B cell (primary cell): Measurements from ENCODE around the gene CCDC85C. TPM values are rescaled to one million over a fixed set of nuclear protein-coding genes. Genes with fewer than 3 reads are reported as not detected.

Source experiments
- ATAC-seq: fragments of 200-7000 bp; cut with Tn5 transposase; one replicate; pipeline ENCODE4 v1.10.0; 2021; ENCODE audit warnings: low read depth, mild to moderate bottlenecking, moderate number of reproducible peaks, moderate library complexity
- CTCF ChIA-PET: fragments of 350-600 bp; sonication (Branson Sonifier 250); formaldehyde crosslinking; loops from one replicate; lab custom pipeline; 2021; ENCODE audit warnings: antibody characterized with exemption, inconsistent platforms; lab: Charles Lee
- POLR2A ChIA-PET: fragments of 350-600 bp; sonication (Branson Sonifier 250); formaldehyde crosslinking; loops from one replicate; lab custom pipeline; 2021; ENCODE audit warnings: antibody characterized with exemption; lab: Charles Lee
- DNase-seq: peaks from one replicate; pipeline ENCODE4 v3.0.0; 2013
- H2AFZ ChIP-seq: 2 replicates; pipeline ENCODE4 v1.6.1; 2012; ENCODE audit warnings: mild to moderate bottlenecking, low read depth, low read length; ENCODE audit not compliant: insufficient read depth, poor library complexity, severe bottlenecking
- H3K27ac ChIP-seq, 2 donors: 1 replicate in 1 of 2; 2 replicates in 1 of 2; pipeline ENCODE4 v1.5.1; 2012 to 2013; ENCODE audit warnings: low read length in 2 of 2, mild to moderate bottlenecking in 2 of 2, moderate library complexity in 1 of 2
- H3K27me3 ChIP-seq, 4 experiments: fragments of 200-600 bp in 1 of 4; sonication (generic) in 1 of 4; replicated peaks in 1 of 4; 1 replicate in 2 of 4; 2 replicates in 2 of 4; pipeline versions ENCODE4 v1.6.1 to v1.7.0; 2013 to 2016; ENCODE audit warnings: low read length in 3 of 4, mild to moderate bottlenecking in 2 of 4, mixed read lengths in 1 of 4, moderate library complexity in 1 of 4; ENCODE audit not compliant: insufficient read depth in 4 of 4, control insufficient read depth in 3 of 4; ENCODE audit errors: control extremely low read depth in 1 of 4
- H3K36me3 ChIP-seq, 2 experiments: replicated peaks in 1 of 2; 1 replicate in 1 of 2; 2 replicates in 1 of 2; pipeline versions ENCODE4 v1.6.1 to v1.7.1; 2013; ENCODE audit warnings: low read length in 1 of 2; ENCODE audit not compliant: insufficient read depth in 2 of 2, control insufficient read depth in 1 of 2; ENCODE audit errors: control extremely low read depth in 1 of 2, extremely low read depth in 1 of 2
- H3K4me1 ChIP-seq, 2 donors: fragments of 200-600 bp in 1 of 2; sonication (generic) in 1 of 2; 1 replicate in 1 of 2; 2 replicates in 1 of 2; pipeline versions ENCODE4 v1.5.1 to v1.6.1; 2013 to 2017; ENCODE audit warnings: low read length in 2 of 2; ENCODE audit not compliant: control insufficient read depth in 2 of 2, insufficient read depth in 2 of 2
- H3K4me2 ChIP-seq: replicated peaks from 2 replicates; pipeline ENCODE3; 2012; ENCODE audit warnings: mild to moderate bottlenecking, low read depth, low read length; ENCODE audit not compliant: poor library complexity, severe bottlenecking
- H3K4me3 ChIP-seq, 5 experiments: fragments of 200-600 bp in 1 of 5; sonication (generic) in 1 of 5; 1 replicate in 3 of 5; 2 replicates in 2 of 5; pipeline versions ENCODE4 v1.5.1 to v1.7.0; 2011 to 2016; ENCODE audit warnings: low read length in 4 of 5, mild to moderate bottlenecking in 4 of 5, low read depth in 2 of 5, control low read depth in 1 of 5, moderate library complexity in 1 of 5; ENCODE audit not compliant: insufficient read depth in 1 of 5; ENCODE audit errors: control extremely low read depth in 1 of 5, extremely low read depth in 1 of 5
- H3K79me2 ChIP-seq: fragments of 200-600 bp; sonication (generic); one replicate; pipeline ENCODE4 v1.6.0; 2016; ENCODE audit warnings: low read length; ENCODE audit not compliant: control insufficient read depth, insufficient read depth
- H3K9ac ChIP-seq: fragments of 200-600 bp; sonication (generic); 2 replicates; pipeline ENCODE4 v1.6.1; 2017; ENCODE audit warnings: mild to moderate bottlenecking, low read length, moderate library complexity
- H3K9me3 ChIP-seq, 3 donors: one replicate each; pipeline versions ENCODE4 v1.6.1 to v1.7.1; 2013; ENCODE audit warnings: low read length in 2 of 3; ENCODE audit not compliant: control insufficient read depth in 2 of 3, insufficient read depth in 1 of 3; ENCODE audit errors: control extremely low read depth in 1 of 3
- H4K20me1 ChIP-seq: 2 replicates; pipeline ENCODE4 v1.6.0; 2012; ENCODE audit warnings: mild to moderate bottlenecking, low read length; ENCODE audit not compliant: insufficient read depth, control insufficient read depth, poor library complexity, severe bottlenecking
- H3K27ac Mint-ChIP-seq: one replicate; pipeline ENCODE4 v1.8.0; 2021; ENCODE audit warnings: mixed read lengths
- H3K27me3 Mint-ChIP-seq: one replicate; pipeline ENCODE4 v1.8.0; 2021; ENCODE audit warnings: mixed read lengths
- H3K4me1 Mint-ChIP-seq: one replicate; pipeline ENCODE4 v1.8.0; 2021; ENCODE audit warnings: mixed read lengths
- H3K4me3 Mint-ChIP-seq: one replicate; pipeline ENCODE4 v1.8.0; 2021; ENCODE audit warnings: mixed read lengths
- H3K9me3 Mint-ChIP-seq: one replicate; pipeline ENCODE4 v1.8.0; 2022; ENCODE audit warnings: mixed read lengths; ENCODE audit not compliant: insufficient read depth
- CTCF ChIP-seq: fragments of 200-600 bp; IDR thresholded peaks from one replicate; pipeline ENCODE4 v1.8.0; 2022; ENCODE audit warnings: antibody characterized with exemption, mild to moderate bottlenecking
- EZH2 ChIP-seq: IDR thresholded peaks from 2 replicates; pipeline ENCODE4 v1.6.1; 2012; ENCODE audit warnings: borderline replicate concordance, low read depth, mild to moderate bottlenecking, moderate library complexity, low read length; ENCODE audit not compliant: insufficient read depth, poor library complexity, severe bottlenecking
- WGBS: methylation state at CpG from one replicate; pipeline ENCODE4 v1.1.5; 2013; ENCODE audit warnings: missing lambda C conversion rate; ENCODE audit not compliant: insufficient coverage; 5-methylcytosine and 5-hydroxymethylcytosine counted together
- intact Hi-C: fragments of 100-400 bp; cut with micrococcal nuclease; formaldehyde crosslinking; loops from one replicate; pipeline ENCODE4 v1.10.0; 2022
- polyA plus RNA-seq: library from polyadenylated mRNA; depleted of rRNA; stranded (reverse); fragments of >200 nt; gene quantifications from 2 replicates; pipeline ENCODE4 v1.2.3, GENCODE V29; 2012
- total RNA-seq, 2 donors: library from RNA; stranded (reverse); fragments of 120-200 nt in 1 of 2; gene quantifications; 1 replicate in 1 of 2; 2 replicates in 1 of 2; pipeline versions ENCODE4 v1.2.3 to v1.2.4, GENCODE V29; 2013 to 2022

Gene CCDC85C
- total and polyA plus RNA-seq, 2 donors (not counting 1 experiment from before 2014, with no cell fraction given): 0.52 to 2.7 TPM

- peaks cover 47% of the 10 kb centered on the region for H3K27me3 Mint-ChIP-seq
- H3K27me3 ChIP-seq: peaks cover 0 to 11% (median 3%) of the 10 kb centered on the region in 4 experiments
- intact Hi-C loops: no loop called here
- no peaks in the 10 kb centered on the region for H3K36me3 ChIP-seq
- H3K9me3 ChIP-seq: peaks cover 0 to 2% (median 0%) of the 10 kb centered on the region in 3 donors
- H3K4me1 Mint-ChIP-seq: no peaks in the 10 kb centered on the region
- DNase-seq: no peak
- H3K9ac ChIP-seq: no peak overlapping the region
- H3K27ac Mint-ChIP-seq: no peak overlapping the region
- H4K20me1 ChIP-seq: no peaks in the 10 kb centered on the region
- ATAC-seq: no peak
- H3K27ac ChIP-seq: no peak overlapping the region
- no peaks in the 10 kb centered on the region for H3K4me1 ChIP-seq
- H3K4me3 Mint-ChIP-seq: no peak overlapping the region
- H3K9me3 Mint-ChIP-seq: peaks cover 3% of the 10 kb centered on the region
- no peak overlapping the region for H2AFZ ChIP-seq
- H3K4me3 ChIP-seq: no peak overlapping the region
- no peaks in the 10 kb centered on the region for H3K79me2 ChIP-seq
- 93% methylated on average over 31 of the region's 32 CpGs for WGBS
- no peak overlapping the region for H3K4me2 ChIP-seq
- no peak for TF ChIP-seq EZH2
- no peak for TF ChIP-seq CTCF
- ChIA-PET CTCF (no interaction called here), POLR2A (no interaction called here)
These were observed 48.1 kb upstream of the CCDC85C start for GRCh38 chr14:99651953-99652746.

GRCh38 chr14:99650189-99650588, 46.2 kb upstream of the CCDC85C start:
- no peak overlapping the region for H3K27ac ChIP-seq
- peaks cover 3% of the 10 kb centered on the region in 2 donors for H3K4me1 ChIP-seq
- H3K9me3 ChIP-seq: peaks cover 0 to 6% (median 0%) of the 10 kb centered on the region in 3 donors
- intact Hi-C loops: no loop called here
- H3K4me3 ChIP-seq: no peak overlapping the region
- H4K20me1 ChIP-seq: no peaks in the 10 kb centered on the region
- H3K36me3 ChIP-seq: no peaks in the 10 kb centered on the region
- no peak overlapping the region for H3K4me2 ChIP-seq
- Mint-ChIP-seq H3K27me3 (peaks cover 35% of the 10 kb centered on the region), H3K27ac (no peak overlapping the region), H3K4me3 (no peak overlapping the region), H3K4me1 (peaks cover 2% of the 10 kb centered on the region), H3K9me3 (peaks cover 3% of the 10 kb centered on the region)
- no peak overlapping the region for H3K9ac ChIP-seq
- WGBS: 93% methylated on average over 7 of the region's 9 CpGs
- no peak overlapping the region for H2AFZ ChIP-seq
- CTCF ChIA-PET: no interaction called here
- ATAC-seq (no peak), DNase-seq (no peak)
- no peaks in the 10 kb centered on the region for H3K79me2 ChIP-seq
- H3K27me3 ChIP-seq: peaks cover 0 to 23% (median 5%) of the 10 kb centered on the region in 4 experiments
- POLR2A ChIA-PET: no interaction called here
- TF ChIP-seq CTCF (no peak), EZH2 (no peak)
